Hematopoietic multipotent progenitor cell treated with erythropoietin and hydrocortisone succinate and interleukin-3 and kit ligand, for 8 days (in vitro differentiated cells): ENCODE results near the gene APOBEC3F.
A peak's percentile ranks its signal among the peaks of the same experiment; 100 is the strongest.

ENCODE experiments used
- DNase-seq: peaks from one replicate; pipeline ENCODE4 v3.0.0-alpha.2; 2015

APOBEC3F gene

DNA sequence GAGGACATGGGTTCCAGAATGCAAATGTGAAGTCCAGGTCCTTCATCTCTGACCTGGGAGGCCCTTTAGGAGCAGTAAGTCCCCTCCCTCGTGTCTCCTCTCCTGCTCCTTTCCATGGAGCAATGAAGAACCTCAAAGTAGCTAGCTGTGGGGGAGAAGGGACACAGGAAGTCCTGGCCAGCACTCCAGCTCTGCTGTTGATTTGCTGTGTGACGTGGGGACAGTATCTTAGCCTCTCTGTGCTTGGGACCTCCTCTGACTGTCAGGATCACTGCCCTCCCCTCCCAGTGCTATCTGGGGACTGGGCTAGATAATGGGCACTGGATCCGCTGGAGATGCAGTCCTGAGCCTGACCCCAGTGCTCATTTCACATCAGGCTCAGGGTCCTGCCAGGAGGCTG, 55.3 kb downstream of the APOBEC3F start:
- DNase-seq = no peak

DNA sequence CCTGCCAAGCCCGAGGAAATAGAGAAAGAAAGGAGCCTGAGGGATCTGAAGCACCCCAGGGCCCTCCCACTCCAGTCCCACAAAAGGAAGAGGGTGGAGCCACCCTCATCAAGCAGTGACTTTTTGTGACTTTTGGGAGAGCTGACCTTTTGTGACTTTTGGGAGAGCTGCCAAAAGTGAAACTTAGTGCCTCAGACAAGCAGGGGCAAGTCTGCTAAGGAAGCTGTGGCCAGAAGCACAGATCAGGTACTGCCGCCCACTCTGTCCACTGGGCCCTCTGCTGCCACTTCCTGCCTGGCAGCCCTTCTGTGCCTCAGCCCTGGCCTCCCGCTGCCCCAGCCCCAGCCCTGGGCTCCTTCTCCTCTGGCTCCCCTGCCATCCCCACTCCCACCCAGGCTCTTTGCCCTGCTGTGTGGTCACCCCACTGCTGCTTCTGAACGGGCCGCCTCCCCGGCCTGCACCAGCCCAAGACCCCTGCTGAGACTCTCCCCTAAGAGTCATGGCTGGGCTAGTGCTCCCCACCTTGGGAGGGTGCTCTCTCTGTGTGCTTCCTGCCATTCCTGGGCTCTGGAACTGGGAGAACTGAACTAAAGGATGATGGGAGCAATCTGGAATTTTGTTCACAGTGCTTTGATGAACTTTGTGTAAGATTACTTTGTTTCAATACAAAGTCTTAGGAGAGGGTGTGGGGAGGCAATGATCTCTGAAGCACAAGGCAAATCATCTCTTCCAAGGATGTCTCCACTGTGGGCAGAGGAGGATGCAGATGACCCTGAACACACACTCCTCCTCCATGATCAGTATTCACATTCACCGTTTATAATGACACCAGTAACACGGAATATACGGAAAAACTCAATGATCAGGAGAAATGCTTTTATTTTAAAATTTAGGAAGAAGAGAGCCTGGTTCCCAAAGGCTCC, 56.7 kb downstream of the APOBEC3F start, which contains the start of gene APOBEC3H:
Gene APOBEC3H (plus strand): TSS at position 147 of the 923 bp plus-strand sequence. CDS start 3,035 bp downstream, outside the sequence.
- DNase-seq = peak; percentile 82

DNA sequence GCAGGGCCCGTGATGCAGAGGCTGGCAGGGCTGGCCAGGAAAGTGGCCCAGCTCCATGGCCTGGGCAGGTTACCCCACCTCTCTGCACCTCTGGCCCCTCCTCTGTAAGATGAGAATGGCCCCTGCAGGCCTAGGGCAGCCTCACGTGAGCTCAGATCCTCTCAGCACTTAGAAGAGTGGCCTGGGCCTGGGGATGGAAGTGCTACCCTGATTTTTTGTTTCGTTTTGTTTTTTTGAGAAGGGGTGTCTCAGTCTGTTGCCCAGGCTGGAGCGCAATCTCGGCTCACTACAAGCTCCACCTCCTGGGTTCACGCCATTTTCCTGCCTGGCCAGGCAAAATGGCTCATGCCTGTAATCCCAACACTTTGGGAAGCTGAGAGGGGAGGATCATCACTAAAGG, 57.4 kb downstream of the APOBEC3F start:
- DNase-seq = no peak

DNA sequence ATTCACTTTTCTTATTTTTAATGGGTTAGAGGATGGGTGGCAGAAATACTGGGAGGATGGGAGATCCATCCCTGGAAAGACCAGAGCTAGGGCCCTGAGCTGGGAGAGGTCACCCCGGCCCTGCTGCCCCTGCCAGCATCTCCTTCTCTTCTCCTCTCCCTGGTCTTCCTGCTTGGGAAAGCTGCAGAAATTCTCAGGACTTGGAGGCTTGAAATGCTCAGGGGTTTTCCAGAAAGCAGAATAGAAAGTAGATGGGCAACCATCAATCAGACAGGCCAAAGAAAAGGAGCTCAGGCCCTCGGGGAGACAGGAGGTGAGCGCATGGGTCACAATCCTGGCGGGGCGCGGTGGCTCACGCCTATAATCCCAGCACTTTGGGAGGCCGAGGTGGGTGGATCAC, 57.9 kb downstream of the APOBEC3F start:
- no peak for DNase-seq

DNA sequence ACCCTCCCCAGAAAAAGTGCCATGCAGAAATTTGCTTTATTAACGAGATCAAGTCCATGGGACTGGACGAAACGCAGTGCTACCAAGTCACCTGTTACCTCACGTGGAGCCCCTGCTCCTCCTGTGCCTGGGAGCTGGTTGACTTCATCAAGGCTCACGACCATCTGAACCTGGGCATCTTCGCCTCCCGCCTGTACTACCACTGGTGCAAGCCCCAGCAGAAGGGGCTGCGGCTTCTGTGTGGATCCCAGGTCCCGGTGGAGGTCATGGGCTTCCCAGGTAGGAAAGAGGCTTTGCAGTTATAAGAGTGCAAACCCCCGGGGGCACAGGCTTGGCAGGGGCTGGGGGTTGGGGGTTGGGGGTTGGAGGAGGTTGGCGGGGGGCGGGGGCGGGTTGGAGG, 60.6 kb downstream of the APOBEC3F start:
- no peak for DNase-seq

DNA sequence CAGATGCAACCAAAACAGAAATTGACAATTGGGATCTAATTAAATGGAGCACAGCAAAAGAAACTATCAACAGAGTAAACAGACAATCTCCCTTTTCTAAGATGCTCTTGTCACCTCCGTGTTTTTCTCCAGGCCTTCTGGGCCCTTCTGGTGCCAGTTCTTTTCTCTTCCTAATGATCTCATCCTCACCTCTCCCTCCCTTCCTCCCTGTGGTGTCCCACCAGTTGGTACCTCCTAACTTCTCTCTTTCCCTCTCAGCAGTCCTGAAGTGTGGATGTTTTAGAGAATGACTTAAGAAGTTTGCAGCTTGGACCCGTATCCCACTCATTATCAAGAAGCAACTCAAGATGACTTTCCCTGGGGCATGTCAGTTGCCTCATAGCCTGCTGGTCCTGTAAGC, 62.8 kb downstream of the APOBEC3F start:
- DNase-seq = no peak
